UCSD-AML1 (cell line): ENCODE data around the gene RNF224.
"Not testable (repeated sequence)": the region's sequence is repeated elsewhere in the genome, so short reads cannot be mapped to it uniquely, and the experiment has no call there.

Experiments
- DNase-seq: peaks from one replicate; lab custom pipeline; 2025; ENCODE audit not compliant: unreplicated experiment; lab: John Stamatoyannopoulos, UW

RNF224 gene

DNA sequence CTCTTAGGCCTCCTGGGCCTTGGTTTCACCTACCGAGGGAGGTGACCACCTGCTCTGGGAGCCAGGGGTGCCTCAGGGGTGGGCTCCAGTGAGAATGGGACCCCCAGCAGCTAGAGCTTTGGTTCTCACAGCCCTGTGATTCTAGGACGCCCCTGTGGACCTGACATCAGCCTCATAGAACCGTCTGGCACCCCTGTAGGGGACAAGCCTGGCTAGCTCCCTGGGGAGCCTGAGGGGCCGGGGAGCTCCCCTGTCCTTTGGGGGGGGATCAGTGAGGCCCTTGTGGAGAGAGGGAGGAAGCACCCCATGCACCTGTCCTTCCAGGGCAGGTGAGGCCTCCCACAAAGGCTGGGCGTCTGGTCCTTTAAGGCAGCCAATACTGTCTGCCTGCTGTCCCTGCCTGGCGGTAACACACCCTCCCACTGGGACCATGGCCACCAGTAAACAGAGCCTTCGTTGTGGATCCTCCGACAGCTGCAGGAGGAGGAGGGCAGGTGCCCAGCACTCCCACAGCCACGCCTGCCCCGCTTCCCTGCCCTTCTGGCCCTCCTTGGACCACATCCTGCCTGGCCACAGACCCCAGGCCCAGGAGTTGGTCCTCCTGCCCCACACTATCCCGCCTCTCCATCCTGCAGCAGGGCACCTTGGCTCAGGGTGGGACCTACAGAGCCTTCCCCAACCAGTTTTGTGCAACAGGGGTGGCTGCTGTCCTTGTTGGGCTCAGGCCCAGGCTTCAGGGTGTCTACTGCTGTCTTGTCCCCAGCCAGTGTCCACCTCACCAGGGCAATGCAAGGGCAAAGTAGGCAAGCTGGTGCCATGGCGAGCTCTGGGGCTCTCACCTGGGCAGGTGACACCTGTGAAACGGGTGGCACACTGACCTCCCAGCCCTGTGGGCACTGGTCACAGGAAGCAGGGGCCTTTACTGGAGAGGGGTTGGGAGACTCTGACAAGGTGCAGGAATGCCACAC, 10.7 kb downstream of the RNF224 start:
- no peak for DNase-seq

DNA sequence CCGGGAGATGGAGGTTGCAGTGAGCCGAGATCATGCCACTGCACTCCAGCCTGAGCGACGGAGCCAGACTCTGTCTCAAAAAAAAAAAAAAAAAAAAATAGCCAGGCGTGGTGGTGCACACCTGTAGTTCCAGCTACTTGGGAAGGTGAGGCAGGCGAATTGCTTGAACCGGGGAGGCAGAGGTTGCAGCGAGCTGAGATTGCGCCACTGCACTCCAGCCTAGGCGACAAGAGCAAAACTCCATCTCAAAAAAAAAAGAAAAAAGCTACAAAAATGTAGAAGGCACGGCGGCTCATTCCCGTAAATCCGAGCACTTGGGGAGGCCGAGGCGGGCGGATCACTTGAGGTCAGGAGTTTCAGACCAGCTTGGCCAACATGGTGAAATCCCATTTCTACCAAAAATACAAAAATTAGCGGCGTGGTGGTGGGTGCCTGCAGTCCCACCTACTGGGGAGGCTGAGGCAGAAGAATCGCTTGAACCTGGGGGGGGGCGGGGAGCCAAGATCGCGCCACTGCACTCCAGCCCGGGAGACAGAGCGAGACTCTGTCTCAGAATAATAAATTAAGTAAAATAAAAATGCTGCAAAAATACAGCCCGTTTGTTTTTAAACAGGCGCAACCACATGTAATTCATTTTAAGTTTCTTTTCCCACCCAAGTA, 12.4 kb downstream of the RNF224 start:
- not testable (repeated sequence) for DNase-seq

DNA sequence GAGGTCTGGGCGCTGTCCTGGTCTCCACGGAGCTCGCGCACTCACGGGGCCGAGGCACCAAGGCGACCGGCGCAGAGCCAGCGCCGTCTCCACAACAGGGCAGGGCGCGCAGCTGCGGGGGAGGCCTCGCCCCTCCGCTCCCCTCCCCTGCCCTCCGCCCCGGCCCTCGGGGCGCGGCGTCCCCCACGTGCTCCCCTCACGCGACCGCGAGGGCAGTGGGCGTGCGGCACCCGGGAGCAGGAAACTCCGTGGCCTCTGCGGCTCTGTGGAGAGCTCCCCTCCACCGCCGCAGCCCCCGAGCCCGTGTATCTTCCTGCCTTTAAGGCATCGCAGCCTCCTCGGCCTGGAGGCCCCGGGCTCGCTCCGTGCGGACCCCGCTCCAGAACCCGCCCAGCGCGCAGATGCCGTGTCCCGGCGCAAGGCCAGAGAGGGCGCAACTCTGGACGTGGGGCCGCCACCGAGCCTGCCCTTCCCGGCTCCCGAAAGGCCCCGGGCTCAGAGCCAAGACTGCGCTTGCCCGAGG, 13.1 kb downstream of the RNF224 start:
- peak; percentile 90 for DNase-seq

DNA sequence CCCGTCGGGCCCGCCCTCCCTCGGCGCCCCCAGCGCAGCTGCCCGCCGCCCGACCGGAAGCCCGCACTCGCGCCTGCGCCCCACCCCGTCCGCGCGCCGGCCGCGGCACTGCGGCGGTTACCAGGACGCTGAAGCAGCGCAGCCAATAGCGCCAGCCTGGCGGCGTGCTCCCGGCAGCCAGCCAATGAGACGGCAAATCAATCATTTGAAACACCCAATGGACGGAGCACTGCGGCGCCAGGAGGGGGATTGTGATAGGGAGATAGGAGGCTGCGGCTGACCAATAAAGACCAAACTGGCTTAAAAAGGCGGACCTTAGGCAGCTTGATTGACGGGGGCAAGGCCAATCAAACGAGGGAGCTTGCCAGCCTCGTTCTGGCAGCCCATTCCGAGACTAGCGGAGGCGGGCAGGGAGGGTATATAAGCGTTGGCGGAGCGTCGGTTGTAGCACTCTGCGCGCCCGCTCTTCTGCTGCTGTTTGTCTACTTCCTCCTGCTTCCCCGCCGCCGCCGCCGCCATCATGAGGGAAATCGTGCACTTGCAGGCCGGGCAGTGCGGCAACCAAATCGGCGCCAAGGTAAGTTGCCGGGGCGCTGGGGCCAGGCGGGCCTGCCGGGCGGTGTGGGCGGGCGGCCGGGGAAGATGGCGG, 13.7 kb downstream of the RNF224 start, which contains the start of gene TUBB4B:
TUBB4B (plus strand) TSS at position 447 of the 649 bp plus-strand sequence; CDS start at position 521, 74 bp downstream.
- DNase-seq, result peak; percentile 99

DNA sequence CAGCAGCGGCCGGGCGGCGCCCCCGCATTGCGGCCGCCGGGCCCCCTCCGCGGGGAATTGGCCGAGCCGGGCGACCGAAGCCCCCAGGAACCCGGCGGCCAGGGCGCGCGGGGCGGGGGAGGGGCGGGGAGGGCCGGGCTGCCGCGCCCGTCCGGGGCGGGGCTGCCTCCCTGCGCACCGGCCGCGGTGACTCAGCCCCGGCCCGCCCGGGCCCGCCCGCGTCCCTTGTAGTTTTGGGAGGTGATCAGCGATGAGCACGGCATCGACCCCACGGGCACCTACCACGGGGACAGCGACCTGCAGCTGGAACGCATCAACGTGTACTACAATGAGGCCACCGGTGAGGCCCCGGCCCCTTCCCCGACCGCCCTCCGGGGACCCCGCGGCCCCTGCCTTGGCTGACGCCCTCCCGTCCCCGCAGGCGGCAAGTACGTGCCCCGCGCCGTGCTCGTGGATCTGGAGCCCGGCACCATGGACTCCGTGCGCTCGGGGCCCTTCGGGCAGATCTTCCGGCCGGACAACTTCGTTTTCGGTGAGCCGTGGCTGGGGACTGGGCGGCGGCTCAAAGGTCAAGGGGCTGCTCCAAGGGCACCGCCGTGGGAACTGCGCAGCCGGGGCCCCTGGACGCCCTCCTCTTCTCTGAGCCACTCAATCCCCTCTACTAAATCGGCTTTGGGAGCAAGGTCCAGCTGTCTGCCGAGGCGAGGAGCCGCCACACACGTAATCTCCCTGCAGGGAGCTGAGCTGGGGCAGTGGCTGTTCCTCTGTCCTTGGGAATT, 14.4 kb downstream of the RNF224 start:
- peak; percentile 71 for DNase-seq

DNA sequence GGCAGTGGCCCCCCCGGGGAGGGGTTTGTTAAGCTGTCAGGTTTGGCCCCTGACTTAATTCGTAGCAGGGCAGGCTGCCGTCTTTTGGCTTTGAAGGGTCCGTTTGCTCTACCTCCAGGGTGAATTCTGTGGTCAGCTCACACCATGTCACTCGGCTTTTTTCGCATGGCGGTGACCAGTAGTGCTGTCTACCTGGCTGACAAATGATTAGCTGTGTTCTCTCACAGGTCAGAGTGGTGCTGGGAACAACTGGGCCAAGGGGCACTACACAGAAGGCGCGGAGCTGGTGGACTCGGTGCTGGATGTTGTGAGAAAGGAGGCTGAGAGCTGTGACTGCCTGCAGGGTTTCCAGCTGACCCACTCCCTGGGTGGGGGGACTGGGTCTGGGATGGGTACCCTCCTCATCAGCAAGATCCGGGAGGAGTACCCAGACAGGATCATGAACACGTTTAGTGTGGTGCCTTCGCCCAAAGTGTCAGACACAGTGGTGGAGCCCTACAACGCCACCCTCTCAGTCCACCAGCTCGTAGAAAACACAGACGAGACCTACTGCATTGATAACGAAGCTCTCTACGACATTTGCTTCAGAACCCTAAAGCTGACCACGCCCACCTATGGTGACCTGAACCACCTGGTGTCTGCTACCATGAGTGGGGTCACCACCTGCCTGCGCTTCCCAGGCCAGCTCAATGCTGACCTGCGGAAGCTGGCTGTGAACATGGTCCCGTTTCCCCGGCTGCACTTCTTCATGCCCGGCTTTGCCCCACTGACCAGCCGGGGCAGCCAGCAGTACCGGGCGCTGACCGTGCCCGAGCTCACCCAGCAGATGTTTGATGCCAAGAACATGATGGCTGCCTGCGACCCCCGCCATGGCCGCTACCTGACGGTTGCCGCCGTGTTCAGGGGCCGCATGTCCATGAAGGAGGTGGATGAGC, 15.2 kb downstream of the RNF224 start:
- no peak for DNase-seq

DNA sequence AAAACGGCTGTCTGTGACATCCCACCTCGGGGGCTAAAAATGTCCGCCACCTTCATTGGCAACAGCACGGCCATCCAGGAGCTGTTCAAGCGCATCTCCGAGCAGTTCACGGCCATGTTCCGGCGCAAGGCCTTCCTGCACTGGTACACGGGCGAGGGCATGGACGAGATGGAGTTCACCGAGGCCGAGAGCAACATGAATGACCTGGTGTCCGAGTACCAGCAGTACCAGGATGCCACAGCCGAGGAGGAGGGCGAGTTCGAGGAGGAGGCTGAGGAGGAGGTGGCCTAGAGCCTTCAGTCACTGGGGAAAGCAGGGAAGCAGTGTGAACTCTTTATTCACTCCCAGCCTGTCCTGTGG, 15.9 kb downstream of the RNF224 start:
- not testable (repeated sequence) for DNase-seq

DNA sequence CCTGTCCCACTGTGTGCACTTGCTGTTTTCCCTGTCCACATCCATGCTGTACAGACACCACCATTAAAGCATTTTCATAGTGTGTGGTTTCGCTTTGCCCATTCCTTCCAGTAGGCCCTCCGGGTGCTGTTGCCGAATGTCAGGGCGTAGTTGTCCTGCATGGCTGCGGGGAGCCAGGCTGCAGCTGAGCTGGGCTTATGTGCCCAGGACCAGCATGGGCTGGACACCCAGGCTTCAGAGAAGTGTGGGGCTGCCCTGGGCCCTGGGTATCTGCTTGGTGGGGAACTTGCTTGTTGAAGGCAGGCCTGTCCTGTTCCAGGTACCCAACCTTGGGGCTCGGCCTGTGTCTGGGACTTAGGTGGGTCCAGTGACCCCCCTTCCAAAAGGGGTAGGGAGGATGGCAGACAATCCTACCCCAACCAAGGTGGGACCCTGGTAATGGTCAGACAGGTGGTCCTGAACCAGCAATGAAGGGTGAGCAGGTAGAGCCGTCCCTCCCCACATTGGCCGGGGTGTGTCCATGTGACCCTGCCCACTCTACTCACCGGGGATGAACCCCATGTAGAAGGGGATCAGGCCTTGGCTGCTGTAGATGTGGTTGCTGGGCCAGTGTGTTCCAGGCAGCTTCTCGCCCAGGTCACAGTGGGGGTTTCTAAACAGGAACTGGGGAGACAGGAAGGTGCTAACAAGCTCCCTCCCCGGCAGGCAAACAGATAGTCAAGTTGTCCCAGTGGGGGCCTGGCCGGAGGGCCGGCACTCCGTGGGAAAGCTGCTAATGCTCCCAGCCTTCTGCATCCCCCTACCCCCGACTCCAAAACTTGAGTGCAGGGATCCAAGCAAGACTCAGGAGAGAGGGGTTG, 16.6 kb downstream of the RNF224 start:
- no peak for DNase-seq

DNA sequence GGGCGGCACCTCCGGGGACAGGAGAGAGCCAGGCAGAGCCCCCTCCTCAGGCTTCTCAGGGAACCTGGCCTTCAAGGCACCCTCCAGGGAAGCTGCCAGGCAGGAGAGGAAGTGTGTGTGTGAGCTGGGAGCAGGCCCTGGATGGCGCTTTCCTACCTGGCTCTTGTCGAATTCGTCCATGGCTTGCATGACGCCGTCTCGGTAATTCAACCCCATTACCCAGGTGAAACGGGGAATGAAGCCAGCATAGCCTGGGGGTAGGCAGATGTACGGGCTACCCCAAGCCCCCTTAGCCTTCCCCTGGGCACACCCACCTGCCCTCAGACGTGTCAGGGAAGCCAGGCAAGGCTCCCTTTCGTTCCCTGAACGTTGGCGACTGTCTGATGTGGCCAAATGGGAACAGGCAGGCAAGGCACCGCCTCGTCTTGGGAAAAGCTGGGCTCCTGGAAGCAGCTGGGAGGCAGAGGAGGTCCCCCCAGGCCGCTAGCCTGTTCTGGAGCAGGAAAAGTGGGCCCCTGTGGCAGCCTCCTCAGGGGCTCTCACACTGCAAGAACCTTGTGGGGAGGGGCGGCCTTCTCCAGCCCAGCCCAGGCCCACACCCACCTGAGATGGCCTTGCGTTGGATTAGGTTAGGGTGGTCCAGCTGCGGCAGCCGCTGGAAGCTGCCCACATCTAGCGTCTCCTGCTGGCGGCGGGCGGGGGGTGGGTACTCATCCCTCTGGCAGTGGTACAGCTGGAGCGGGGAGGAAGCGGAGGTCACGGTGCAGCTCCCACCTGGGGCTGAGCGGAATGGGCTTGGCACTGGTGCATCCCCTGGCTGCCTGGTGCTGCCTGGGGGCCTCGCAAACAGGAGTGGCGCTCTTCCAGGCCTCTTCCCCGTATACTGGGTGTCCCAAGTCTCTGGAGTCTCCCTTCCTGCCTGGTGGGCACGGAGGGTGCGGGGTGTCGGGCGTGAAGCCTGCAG, 17.5 kb downstream of the RNF224 start:
- DNase-seq, result no peak

DNA sequence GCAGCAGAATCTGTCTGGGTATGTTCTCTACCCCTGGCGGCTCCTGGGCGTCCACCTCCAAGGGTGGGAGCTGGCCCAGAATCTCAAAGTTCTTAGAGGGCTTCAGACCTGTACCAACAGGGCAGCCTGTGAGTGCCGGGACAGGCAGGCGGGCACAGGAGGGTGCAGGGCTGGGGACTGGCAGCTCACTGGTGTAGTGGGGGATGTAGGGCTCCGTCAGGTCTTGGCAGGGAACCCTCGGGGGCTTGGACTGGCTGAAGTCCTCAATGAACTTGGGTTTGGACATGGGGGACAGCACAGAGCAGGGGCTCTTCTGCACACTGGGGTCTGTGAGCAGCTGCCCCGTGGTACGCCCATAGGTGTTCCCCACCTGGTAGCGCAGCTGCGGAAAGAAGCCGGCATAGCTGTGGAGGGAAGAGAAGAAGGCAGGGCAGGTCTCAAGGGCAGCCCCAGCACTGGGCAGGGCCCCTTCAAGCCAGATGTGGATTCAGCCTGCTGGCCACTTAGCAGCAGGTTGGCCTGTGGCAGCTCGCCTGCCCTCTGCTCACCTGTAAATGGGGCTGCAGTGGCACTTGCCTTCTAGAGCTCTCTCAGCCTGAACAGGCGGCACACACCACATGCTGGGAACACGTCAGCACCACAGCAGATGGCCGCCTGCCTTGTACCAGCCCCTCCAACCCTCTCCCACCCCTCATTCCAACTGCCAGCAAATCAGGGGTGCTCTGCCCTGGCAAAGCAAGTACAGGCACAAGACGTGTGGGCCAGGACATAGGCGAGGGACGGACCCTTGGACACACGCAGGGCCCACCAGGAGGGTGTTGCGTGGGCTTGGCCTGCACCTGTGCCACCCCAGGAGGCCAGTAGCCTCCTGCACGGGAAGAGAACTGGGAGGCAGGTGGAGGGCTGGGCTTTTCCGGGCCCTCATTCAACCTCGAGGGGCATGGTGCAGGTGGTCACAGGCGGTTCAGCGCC, 18.4 kb downstream of the RNF224 start:
- no peak for DNase-seq

DNA sequence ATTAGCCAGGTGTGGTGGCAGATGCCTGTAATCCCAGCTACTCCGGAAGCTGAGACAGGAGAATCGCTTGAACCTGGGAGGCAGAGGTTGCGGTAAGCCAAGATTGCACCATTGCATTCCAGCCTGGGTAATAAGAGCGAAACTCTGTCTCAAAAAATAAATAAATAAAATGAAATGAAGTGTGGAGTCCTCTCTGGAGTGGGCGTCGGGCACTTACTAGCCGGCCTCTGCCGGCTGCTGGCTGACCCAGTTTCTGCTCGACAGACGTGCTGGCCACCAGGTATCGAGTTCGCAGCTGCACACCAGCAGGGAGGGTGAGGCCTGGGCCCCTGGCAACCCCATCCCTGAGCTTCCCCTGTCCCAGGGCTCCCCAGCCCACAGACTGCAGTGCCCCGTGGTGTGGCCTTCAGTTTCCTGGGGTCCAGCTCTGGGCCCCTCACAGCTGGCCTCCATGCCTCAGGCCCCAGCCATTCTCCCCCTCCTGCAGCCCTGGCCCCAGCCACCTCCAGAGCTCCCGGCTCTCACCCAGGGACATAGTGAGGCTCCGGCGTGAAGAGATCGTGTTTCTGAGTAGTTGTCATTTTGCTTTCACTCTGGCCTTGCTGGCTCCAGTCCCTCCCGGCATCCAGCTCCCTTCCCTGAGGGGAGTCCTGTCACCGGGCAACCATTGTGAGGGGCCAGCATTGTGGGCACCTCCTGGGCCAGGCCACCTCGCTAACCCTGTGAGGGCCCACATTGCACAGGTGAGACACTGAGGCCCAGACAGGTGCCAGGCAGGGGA, 20.0 kb downstream of the RNF224 start:
- DNase-seq, result no peak

DNA sequence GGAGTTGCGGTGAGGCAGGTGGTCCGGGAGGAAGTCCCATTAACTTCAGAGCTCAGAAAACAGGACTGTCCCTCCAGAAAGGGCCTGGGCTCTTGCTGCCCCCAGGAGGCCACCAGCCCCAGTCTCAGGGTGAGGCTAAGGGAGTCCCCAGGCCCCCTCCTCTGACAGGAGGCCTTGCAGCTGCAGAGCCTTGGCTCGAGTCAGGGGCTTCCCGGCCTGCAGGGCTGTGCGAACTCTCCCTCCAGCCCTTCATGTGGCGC, 20.5 kb downstream of the RNF224 start:
- no peak for DNase-seq

DNA sequence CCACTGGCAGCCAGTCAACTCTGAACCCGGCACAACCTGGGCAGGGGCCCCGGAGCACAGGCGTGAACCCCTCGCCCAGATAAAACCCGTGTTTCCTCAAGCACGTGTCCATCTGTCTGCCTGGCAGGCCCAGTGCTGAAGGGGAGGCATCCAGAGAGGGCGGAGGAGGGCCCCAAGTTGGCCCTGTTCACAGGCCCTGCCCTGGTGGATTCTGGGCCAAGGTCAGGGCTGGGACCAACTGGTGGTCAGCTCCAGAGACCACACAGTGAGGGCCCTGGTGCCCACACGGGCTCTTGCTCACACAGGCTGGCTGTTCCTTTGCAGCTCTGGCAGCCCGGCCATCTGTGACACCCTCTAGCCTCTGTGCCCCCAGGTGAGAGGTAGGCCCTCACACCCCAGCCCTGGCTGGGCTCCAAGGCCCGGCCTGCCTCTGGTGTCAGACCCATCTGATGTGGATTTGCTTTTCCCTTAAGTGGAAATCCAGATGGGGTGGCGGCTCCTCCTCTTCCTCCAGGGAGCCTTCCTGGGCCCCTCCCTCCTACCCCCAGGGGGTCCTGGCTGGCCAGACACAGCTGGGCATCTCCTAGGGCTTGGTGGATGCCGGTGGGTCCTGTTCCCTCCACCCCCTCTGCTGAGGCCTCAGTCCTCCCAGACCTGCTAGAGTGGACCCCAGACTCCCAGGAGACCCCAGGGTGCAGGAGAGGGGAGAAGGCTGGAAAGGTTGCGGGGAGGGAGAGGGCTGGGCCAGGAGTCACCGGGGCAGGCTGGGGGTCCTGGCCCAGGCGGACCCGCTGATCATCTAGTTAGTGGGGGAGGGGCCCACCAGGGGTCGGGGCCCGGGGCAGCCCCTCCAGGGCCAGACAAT, 23.3 kb downstream of the RNF224 start:
- no peak for DNase-seq

DNA sequence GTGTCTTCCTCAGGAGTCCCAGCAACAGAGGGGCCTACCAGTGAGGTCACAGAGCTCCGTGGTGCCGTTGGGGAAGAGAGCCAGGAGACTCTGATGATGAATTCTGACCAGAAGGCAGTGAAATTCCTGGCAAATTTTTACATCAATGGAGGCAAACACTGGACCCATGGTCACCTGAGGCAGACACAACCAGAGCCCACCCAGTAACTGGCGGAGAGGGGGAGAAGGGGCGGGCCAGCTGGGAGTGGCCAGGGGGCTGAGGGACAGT, 23.8 kb downstream of the RNF224 start, which contains the start of gene STPG3:
STPG3 (plus strand) TSS at position 93 of the 268 bp plus-strand sequence; CDS start at position 94, 1 bp downstream.
- DNase-seq, result no peak
